ENCODE results near the gene TMEM231.

GRCh38 chr16:75570396-75571065, 14.5 kb upstream of the TMEM231 start:
- TF ChIP-seq POLR2AphosphoS5 (IDR thresholded peaks at IDR 0.05; ENCODE audit: low read depth, low read length) (no peak), MAX (IDR thresholded peaks at IDR 0.05) (no peak), CTCF (IDR thresholded peaks at IDR 0.05 in 2 of 3, conservative IDR thresholded peaks at IDR 0.05 in 1 of 3; ENCODE audit: borderline replicate concordance in 1 of 3, insufficient read depth in 1 of 3, low read depth in 2 of 3, low read length in 2 of 3) (no peak), YY1 (IDR thresholded peaks at IDR 0.05; ENCODE audit: extremely low read depth, insufficient replicate concordance, low read depth, low read length) (no peak), EZH2phosphoT487 (IDR thresholded peaks at IDR 0.05; ENCODE audit: borderline replicate concordance) (no peak), EGR1 (IDR thresholded peaks at IDR 0.05; ENCODE audit: low read depth) (no peak)
- TF ChIP-seq, protein P1, sequence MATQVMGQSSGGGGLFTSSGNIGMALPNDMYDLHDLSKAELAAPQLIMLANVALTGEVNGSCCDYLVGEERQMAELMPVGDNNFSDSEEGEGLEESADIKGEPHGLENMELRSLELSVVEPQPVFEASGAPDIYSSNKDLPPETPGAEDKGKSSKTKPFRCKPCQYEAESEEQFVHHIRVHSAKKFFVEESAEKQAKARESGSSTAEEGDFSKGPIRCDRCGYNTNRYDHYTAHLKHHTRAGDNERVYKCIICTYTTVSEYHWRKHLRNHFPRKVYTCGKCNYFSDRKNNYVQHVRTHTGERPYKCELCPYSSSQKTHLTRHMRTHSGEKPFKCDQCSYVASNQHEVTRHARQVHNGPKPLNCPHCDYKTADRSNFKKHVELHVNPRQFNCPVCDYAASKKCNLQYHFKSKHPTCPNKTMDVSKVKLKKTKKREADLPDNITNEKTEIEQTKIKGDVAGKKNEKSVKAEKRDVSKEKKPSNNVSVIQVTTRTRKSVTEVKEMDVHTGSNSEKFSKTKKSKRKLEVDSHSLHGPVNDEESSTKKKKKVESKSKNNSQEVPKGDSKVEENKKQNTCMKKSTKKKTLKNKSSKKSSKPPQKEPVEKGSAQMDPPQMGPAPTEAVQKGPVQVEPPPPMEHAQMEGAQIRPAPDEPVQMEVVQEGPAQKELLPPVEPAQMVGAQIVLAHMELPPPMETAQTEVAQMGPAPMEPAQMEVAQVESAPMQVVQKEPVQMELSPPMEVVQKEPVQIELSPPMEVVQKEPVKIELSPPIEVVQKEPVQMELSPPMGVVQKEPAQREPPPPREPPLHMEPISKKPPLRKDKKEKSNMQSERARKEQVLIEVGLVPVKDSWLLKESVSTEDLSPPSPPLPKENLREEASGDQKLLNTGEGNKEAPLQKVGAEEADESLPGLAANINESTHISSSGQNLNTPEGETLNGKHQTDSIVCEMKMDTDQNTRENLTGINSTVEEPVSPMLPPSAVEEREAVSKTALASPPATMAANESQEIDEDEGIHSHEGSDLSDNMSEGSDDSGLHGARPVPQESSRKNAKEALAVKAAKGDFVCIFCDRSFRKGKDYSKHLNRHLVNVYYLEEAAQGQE (IDR thresholded peaks at IDR 0.05; ENCODE audit: low read depth), result no peak
- TF ChIP-seq, protein P2, sequence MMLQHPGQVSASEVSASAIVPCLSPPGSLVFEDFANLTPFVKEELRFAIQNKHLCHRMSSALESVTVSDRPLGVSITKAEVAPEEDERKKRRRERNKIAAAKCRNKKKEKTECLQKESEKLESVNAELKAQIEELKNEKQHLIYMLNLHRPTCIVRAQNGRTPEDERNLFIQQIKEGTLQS (IDR thresholded peaks at IDR 0.05), result no peak
